HG03139 (cell line): ENCODE measurements around the gene PRICKLE2.

Experiments used
- ATAC-seq: cut with Tn5 transposase; IDR thresholded peaks from one replicate; pipeline ENCODE4 v1.9.1; 2021; ENCODE audit not compliant: unreplicated experiment

PRICKLE2 gene

GRCh38 chr3:64161481-64161952, 63.7 kb downstream of the PRICKLE2 start:
- no peak for ATAC-seq

- no peak for ATAC-seq
Observed at GRCh38 chr3:64160000-64160695, 65.1 kb downstream of the PRICKLE2 start.

- no peak for ATAC-seq
Observed at GRCh38 chr3:64158334-64158733, 66.9 kb downstream of the PRICKLE2 start.

GRCh38 chr3:64157150-64158035, 67.9 kb downstream of the PRICKLE2 start:
- no peak for ATAC-seq

GRCh38 chr3:64155328-64155727, 69.9 kb downstream of the PRICKLE2 start:
- ATAC-seq = no peak

GRCh38 chr3:64152676-64153466, 72.4 kb downstream of the PRICKLE2 start:
- no peak for ATAC-seq

- ATAC-seq = no peak
Observed at GRCh38 chr3:64152086-64152485, 73.2 kb downstream of the PRICKLE2 start.

- no peak for ATAC-seq
Observed at GRCh38 chr3:64151342-64151871, 73.9 kb downstream of the PRICKLE2 start.

GRCh38 chr3:64150623-64151207, 74.6 kb downstream of the PRICKLE2 start:
- no peak for ATAC-seq

GRCh38 chr3:64149886-64150285, 75.4 kb downstream of the PRICKLE2 start:
- no peak for ATAC-seq

GRCh38 chr3:64148955-64149653, 76.2 kb downstream of the PRICKLE2 start:
- no peak for ATAC-seq

GRCh38 chr3:64147211-64147610, 78.1 kb downstream of the PRICKLE2 start:
- no peak for ATAC-seq

GRCh38 chr3:64145438-64145837, 79.8 kb downstream of the PRICKLE2 start:
- no peak for ATAC-seq

GRCh38 chr3:64144241-64144900, 80.9 kb downstream of the PRICKLE2 start:
- ATAC-seq = no peak

- no peak for ATAC-seq
Observed at GRCh38 chr3:64143409-64144130, 81.7 kb downstream of the PRICKLE2 start.

- no peak for ATAC-seq
Observed at GRCh38 chr3:64141476-64141875, 83.8 kb downstream of the PRICKLE2 start.

- ATAC-seq = no peak
Observed at GRCh38 chr3:64140651-64141050, 84.6 kb downstream of the PRICKLE2 start.

GRCh38 chr3:64138656-64139375, 86.5 kb downstream of the PRICKLE2 start:
- no peak for ATAC-seq
